CD4-positive, alpha-beta T cell treated with Interleukin-17A for 1 hour (primary cell): ENCODE measurements around the gene WNT4.

Experiments
- DNase-seq: peaks from one replicate; pipeline ENCODE4 v3.0.0-alpha.2; 2020

WNT4 gene

DNA sequence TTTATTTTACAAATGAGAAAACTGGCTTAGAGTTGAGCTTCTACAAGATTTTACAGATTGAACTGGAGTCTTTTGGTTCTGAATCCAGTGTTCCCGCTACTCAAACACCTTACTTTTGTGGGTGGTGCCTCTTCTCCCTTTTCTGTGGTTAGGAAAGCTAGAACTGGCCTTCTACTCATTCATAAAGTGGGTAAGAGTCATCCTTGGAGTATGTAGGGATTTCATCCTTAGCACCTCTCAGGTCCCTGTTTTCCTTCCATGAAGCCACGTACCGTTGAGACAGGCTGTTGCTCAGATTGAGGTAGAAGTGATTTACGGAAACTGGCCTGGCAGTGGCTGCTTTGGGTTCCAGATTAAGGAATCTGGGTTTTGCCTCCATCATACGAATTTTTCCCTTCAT lies 35.8 kb downstream of the WNT4 start:
- no peak for DNase-seq

DNA sequence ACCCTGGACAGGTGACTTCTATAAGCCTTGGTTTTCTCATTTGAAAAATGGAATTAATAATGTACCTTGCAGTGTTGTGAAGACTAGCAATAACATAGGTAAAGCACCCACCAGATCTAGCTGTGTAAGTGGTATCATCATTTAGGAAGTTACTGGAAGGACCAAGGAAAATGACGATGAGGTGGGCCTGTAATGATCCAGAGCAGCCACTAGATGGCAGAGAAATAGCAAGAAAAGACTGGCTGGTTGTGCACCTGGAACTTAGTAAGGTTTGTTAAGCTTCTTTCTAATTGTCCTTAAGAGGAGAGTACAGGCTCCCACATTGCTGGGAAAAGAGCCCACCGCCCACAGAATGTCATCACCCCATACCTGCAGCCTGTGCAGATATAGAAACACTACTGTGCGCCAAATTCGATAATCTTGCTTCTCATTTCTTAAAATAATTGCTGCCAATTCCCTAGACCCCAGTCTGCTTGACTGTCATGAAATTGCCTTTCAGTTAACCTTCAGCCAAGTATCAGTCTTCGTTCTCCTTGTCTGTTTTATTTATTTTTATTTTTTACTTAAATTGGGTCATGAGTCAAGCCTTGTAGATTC lies 37.2 kb downstream of the WNT4 start:
- DNase-seq: peak; percentile 64

DNA sequence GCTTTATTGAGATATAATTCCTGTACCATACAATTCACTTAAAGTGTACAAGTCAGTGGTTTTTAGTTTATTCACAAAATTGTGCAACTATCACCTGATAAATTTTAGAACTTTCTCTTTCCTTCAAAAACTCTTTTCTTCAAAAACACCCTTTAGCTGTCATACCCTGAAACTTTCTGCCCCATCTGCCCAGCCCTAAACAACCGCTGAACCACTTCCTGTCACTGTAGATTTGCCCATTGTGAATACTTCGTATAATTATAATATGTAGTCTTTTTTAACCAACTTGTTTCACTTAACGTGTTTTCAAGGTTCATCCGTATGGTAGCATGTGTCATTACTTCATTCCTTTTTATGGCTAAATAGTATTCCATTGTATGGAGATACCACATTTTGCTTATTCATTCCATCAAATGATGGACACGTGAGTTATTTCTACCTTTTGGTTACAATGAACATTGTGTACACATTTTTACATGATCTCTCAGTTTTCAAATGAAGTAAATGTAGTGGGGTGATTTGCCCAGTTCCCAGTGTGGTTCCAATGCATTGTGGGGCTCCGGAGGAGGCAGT lies 37.9 kb downstream of the WNT4 start:
- peak; percentile 72 for DNase-seq

DNA sequence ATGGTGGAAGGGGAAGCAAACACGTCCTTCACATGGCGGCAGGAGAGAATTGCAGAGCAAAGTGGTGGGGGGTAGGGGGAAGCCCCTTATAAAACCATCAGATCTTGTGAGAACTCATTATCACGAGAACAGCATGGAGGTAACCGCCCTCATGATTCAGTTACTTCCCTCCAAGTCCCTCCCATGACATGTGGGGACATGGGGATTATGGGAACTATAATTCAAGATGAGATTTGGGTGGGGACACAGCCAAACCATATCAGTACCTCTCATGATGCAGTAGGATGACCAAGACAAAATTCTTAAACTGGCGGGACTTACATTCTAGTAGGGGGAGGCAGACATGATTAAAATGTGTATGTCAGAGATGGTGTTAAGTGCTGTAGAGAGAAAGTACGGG lies 38.8 kb downstream of the WNT4 start:
- no peak for DNase-seq

DNA sequence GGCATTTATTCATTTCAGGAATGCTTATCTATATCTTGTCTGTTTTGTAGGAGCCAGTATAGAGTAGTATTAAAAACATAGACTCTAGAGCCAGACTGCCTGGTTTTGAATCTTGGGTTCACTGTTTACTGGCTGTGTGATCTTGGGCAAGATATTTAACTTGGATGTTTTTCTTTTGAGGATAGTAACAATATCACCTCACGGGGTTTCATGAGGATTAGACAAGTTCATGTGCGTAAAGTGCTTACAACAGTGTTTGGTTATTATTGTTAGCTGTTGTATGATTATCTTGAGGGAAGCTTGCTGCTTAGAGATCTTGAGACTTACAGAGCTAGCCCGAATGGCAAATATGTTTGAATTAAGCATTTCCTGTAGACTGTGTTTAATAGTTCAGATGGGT lies 40.2 kb downstream of the WNT4 start:
- DNase-seq: no peak

- no peak for DNase-seq
These were observed 40.9 kb downstream of the WNT4 start for GRCh38 chr1:22101995-22102394.

DNA sequence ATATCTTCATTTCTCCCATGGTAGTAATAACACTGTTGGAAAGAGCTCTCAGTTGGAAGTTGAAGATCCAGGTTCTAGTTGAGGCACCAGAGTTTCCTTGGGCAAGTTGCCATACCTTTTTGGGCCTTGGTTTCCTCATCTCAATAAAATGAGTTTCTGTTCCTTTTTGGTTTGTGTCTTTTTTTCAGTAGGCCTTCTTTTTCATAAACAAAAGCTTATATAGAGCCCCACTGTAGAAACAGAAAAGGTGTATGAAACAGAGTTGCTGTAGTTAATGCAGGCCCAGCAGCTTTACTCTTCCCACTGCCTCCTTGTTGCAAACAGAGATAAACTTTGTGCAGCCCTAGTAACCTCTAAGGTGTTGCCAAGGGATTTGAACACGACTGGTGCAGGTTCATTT lies 41.7 kb downstream of the WNT4 start:
- no peak for DNase-seq

DNA sequence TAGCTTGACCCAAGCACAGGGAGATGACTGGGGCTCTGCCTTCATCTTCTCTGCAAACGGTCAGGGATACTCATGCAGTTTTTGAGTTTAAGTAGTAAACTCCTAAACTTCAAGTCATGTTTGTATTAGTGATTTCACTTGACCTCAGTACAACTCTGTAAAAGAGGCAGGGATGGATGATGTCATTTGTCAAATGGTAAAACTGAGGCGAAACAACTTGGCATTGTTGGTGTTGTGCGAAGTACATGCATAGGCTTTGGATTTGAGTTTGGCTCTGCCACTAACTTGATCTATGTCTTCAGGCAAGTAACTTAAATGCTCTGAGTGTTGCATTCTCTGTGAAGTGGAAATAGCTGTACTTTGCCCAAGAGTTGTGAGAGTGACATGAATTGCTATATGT lies 42.7 kb downstream of the WNT4 start:
- DNase-seq: no peak

- no peak for DNase-seq
These were observed 44.1 kb downstream of the WNT4 start for GRCh38 chr1:22098752-22099151.

- DNase-seq: no peak
These were observed 46.4 kb downstream of the WNT4 start for GRCh38 chr1:22096463-22096862.

- no peak for DNase-seq
These were observed 46.9 kb downstream of the WNT4 start for GRCh38 chr1:22096036-22096435.

DNA sequence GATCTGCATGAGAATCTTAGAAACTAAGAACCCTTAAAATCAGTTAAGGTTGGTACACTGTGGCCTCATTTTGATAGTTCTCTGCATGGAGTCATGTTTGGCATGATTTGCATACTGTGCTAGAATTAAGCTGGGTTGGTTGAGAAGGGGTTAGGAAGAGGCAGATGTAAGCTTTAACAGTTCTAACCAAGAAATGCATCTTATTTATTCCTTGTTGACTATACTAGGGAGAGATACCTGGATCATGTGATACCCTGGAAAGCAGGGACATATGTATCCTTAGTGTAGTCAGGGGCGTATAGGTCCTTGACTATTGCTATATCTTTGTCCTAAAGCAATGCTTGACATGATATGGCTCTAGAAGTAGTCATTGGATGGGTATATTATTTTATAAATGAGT lies 49.4 kb downstream of the WNT4 start:
- DNase-seq: no peak

- DNase-seq: peak; percentile 59
These were observed 50.7 kb downstream of the WNT4 start for GRCh38 chr1:22092026-22092768.

DNA sequence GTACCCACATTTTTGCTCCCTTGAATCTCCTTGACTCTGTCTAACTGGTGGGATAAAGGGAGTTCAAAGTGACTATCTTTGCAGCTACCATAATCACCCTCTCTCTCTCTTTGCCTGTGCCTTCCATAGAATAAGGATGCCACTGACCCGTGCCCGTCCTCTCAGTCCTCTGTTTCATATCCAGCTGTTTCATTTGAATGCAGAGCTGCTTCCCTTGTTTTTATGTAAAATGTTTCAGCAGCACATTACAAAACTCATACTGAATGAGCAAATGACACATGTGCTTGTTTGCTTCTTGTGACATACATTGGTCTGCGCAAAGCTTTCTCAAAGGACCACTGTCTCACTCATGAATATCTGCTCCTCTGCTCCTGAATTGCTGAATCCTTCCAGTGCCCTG lies 52.0 kb downstream of the WNT4 start:
- no peak for DNase-seq

- peak; percentile 36 for DNase-seq
These were observed 53.1 kb downstream of the WNT4 start for GRCh38 chr1:22089787-22090186.

DNA sequence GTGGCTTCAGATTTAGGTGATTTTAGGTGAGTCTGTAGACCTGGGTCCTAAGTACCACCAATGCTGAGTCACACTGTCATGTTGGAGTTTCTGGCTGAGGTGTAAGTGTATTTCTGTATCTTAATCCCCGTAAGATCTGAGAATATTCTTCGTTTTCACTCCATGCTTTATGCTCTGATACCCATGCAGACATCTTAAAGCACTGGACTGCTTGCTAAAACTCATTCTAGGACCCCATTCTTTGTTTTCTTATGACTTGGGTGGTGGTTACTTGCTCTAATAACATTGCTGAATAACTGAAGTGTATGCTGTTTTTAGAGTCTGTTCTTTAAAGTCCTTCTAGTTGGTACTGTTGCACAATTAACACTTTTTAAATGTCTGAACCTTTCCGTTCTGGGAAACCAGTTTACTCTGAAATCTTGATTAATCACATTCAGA lies 53.7 kb downstream of the WNT4 start:
- no peak for DNase-seq

DNA sequence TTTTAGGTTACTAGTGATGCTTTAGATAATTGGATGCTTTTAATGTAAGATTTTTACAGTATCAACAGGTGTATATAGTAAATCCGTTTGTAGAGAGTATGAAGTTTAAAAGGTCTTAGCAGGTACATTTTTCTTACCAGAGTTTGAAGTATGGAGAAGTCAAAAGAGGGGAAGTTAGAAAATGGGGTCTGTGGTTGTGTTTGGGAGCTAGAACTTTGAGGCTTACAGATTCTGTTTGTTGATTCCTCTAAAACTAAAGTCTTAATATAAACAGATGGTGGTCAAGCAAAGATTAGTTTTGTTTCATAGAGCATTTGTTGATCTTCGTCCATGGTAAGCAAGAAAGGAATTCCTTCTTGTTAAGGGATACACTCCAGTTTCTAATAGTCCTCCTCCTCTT lies 54.6 kb downstream of the WNT4 start:
- DNase-seq: no peak

DNA sequence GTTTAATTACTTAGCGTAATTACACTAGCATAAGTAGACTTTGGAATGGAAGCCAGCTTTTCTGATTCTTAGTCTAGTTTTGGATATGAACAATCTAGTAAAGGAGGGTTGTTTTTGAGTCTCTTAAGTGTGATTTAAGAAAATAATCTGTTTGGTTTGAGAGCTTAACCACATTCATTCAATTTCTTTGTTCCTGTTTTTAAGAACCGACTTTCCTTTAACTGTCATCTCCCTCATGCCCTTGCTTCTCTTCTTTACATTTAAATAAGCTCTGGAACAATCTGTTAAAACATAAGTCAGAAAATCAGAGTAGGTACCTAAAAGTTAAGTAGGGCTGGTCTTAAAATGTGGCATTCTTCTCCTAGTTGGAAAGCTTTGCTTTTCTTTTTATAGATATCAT lies 62.7 kb downstream of the WNT4 start:
- no peak for DNase-seq

DNA sequence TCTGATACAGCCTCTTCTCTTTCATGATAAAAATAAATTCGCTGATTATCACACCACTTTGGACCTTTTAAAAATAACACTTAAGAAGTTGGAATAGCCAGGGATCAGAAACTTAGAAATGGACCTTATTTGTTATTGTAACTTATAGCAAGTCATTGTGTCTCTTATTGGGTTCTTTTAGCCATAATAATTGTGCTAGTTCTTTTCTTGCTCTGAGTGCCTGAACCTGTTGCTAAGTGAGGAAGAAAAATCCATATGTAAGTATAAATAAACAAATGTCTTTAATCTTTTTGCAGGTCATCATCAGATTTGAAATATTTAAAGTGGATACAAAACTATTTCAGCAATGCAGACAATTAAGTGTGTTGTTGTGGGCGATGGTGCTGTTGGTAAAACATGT lies 64.8 kb downstream of the WNT4 start:
- DNase-seq: no peak

- no peak for DNase-seq
These were observed 65.2 kb downstream of the WNT4 start for GRCh38 chr1:22077728-22078127.

DNA sequence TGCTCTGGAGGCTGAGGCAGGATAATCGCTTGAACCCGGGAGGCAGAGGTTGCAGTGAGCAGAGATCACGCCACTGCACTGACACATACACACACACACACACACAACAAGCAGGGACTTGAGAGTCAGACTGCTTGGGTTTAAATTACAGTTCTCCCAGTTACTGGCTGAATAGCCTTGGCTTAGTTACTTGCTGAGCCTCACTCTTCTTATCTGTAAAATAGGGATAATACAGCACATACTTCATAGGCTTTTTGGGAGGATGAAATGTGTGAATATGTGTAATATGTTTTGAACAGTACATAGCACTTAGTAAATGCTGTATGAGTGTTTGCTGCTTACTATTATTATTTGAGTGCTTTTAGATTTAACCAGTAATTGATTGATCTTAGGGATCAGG lies 66.6 kb downstream of the WNT4 start:
- no peak for DNase-seq

DNA sequence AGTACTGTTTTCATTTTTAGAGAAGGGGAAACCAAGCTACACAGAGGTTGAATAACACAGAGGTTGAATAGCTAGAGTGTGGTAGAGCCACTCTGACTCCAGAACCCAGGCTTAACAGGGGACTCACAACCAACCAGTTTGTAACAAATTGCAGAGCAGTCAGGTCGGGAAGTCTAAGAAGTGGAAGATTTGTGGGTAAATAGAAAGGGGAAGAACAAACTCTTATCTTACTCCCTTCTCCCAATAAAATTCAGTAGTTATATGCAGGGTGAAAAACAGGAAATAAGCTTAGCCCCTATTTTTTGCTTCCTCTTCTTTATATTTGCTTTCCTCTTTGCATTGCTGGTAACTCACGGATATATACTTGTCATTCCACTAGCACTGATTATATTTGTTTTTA lies 67.2 kb downstream of the WNT4 start:
- DNase-seq: no peak

DNA sequence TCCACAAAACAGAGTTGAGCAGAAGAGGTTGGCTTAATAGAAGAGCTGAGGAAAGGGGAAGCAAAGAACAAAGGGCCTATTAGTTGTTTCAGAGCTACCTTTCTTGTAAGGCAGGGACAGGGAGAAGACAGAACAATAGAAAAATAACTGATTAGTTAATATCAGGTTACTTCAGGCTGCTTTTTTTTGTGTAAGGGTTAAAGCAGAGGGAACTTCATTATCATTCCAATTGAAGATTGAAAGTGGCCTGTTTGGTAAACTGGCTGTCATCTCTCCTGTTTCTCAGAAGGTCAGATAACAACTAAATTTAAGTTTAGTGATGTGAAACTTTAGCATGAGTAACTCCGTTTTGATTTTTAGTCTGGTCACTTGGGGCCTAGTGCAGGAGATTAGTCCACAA lies 68.1 kb downstream of the WNT4 start:
- DNase-seq: no peak

GRCh38 chr1:22071511-22071910 lies 71.4 kb downstream of the WNT4 start:
- no peak for DNase-seq
